HG03342 (cell line): Measurements from ENCODE around the gene GEN1.
"Not testable (repeated sequence)": the region's sequence is repeated elsewhere in the genome, so short reads cannot be mapped to it uniquely, and the experiment has no call there.

Source experiments
- ATAC-seq: cut with Tn5 transposase; IDR thresholded peaks from one replicate; pipeline ENCODE4 v1.9.1; 2021; ENCODE audit warnings: mild to moderate bottlenecking, moderate library complexity; ENCODE audit not compliant: unreplicated experiment

The GEN1 gene

DNA sequence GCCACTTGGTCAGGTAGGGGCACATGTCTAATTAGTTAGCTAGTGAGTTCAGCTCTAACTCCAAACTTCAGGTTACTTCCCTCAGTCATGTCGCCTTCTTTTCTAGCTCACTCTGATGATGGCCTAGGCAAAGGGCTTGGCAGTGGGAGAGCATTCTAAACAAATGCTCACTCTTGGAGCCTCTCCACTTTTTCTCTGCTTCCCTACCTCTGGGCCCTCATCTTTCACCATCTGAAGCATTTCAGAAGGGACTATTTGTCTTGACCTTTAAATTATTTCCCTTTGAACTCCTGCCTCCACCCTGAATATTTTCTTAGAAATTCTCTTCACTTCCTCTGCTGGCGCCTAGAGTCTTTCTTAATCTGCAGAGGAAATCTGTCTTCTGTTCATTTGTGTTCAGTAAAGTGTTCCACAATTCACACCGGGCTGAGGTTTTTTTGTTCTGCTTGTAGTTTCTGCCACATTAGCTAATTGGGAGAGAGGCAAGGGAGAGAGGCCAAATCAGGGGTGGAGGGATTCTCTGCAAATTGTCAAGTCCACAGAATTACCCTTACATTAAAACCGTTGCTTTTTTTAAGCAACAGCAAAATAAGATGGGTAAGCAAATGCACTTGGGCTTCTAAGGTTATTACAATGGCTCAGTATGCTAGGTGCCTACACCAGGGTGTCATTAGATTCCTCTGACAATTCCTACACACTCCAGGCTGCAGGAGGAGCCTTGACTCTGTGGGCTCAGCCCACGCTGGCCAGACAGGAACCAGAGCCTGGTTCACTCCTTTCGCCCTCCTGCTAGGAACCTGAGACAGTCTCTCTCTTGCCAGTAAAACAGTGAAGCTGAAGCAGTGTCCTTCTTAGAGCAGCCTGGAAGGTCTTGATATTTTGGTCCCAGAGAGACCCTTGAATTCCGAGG lies 67.9 kb downstream of the GEN1 start:
- ATAC-seq: peak; percentile 48

DNA sequence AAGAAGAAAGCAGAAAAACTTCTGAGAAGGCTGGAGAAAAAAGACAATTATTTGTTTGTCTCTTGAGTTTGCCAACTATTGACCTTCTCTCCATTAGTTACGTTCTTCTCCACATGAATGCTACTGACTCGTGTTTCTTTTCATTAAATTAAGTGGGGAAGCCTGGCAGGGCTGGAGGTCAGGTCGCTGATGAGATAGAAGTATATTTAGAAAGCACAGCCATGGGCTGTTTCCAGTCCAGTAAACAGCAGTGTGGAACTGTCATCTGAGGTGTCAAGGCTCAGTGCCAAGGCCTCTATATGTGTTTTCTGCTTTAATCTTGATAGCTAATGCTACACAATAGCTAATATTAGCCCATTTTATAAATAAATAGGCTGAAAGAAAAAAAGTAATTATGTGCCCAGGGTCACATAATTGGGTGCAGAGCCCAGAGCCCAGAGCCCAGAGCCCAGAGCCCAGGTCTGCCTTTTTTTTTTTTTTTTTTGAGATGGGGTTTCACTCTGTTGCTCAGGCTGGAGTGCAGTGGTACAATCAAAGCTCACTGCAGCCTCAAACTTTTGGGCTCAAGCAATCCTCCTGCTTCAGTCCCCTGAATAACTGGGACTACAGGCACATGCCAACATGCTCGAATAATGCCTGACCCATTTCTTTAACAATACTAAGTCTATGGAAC lies 68.6 kb downstream of the GEN1 start:
- ATAC-seq: peak; percentile 61

DNA sequence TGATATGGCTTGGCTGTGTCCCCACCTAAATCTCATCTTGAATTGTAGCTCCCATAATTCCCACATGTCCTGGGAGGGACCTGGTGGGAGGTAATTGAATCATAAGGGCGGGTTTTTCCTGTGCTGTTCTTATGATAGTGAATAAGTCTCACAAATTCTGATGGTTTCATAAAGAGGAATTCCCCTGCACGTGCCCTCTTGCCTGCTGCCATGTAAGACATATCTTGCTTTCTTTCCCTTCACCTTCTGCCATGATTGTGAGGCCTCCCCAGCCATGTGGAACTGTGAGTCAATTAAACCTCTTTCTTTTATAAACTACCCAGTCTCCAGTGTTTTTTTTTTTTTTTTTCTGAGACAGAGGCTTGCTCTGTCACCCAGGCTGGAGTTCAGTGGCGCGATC lies 69.7 kb downstream of the GEN1 start:
- not testable (repeated sequence) for ATAC-seq

DNA sequence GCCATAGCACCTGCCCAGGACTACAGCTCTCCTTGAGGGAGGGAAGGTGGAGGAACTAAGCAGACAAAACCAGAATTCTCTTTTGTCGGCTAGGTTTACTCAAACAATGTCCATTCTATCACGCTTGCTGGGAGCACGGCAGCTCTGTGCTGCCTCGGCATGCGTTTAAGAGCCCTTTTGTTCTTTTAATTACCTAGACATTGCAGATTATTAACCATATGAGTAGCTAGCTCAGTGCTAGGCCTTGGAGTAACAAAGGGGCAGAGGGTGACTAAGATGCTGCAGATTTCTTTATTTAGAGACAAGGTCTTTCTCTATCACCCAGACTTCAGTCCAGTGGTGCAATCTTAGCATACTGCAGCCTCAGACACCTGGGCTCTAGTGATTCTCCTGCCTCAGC lies 73.4 kb downstream of the GEN1 start:
- no peak for ATAC-seq

DNA sequence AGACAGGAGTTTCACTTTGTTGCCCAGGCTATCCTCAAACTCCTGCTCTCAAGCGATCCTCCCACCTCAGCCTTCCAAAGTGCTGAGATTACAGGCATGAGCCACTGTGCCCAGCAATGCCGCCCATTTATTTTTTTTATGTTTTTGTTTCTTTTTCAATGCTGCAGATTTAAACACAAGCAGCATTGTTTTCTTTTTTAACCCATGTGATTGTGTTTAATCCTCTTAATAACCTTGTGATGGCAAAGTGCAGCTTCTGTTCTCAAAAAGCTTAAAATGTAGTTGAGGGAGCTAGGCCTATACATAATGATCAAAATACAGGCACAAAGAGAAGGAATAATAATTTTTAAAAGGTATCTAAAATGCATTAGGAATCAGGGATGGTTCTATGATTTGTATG lies 73.8 kb downstream of the GEN1 start:
- no peak for ATAC-seq

DNA sequence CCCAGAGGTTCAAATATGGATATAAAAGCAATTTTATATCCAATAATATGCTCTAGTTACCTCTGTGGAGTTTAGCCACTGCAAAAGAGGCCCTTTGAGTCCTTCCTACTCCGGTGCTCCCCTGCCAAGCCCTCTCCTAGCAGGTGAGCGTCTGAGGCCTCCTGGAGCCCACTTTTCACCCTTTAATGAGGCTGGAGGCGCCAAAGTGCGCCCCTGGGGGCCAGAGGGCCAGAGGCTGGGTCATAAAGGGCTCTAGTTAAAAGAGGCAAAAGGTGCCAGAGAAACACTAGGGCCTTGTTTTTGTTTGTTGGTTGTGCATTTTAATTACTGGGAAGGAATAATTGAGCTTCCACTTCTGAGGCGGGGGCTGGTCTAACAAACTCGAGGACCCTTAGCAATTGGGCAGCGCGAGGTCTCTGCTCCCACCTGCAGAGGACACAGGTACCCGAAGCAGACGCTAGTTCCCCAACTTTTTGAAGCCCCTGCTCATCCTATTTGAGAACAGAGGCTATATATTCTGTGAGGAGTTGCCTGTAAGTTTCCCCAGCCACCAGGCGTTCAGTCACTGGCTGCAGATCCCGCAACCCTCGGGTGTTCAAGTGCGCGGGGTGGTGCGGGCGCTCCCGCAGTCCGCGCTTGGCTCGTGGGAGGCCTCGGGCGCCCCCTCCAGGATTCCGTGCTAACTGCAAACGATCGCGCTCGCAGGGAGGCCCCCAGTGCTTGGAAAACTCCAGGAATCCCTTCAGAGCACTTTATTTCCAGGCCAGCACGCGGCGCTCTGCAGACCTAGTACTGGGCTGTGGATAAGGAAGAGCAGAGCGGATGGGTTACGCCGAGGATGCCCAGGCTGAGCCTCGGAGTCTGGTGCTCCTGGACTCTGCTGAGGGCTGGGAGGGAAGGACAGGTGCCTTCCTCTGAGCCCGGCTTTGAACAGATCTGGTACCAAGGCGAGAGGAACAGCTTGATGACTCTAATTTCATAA lies 76.4 kb downstream of the GEN1 start:
- peak; percentile 92 for ATAC-seq

DNA sequence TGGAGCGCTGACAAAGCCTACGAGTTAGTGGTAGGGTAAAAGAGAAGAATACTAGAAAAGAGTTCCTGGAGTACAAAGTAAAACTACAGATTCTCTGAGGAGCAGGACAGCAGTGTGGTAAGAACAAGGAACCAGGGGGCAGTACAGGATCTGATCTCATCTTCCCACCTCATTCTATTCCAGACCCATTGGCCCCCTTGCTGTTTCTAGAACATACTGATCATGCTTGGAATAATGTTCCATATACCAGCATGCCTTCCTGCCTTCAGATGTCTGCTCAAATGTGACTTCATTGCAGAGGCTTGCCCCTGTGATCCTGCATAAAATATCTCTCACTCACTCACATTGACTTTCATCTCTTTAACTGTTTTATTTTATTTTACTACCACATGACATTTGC lies 81.6 kb downstream of the GEN1 start:
- no peak for ATAC-seq
